Erythroblast (primary cell): Measurements from ENCODE around the gene SH3D19.

Experiments
- GATA1 ChIP-seq: IDR thresholded peaks from 2 replicates; pipeline ENCODE4 v1.6.1; 2011; ENCODE audit warnings: low read depth, mild to moderate bottlenecking, control low read depth, low read length, moderate library complexity
- POLR2A ChIP-seq: IDR thresholded peaks from 2 replicates; pipeline ENCODE4 v1.6.1; 2011; ENCODE audit warnings: mild to moderate bottlenecking, low read length

DNA sequence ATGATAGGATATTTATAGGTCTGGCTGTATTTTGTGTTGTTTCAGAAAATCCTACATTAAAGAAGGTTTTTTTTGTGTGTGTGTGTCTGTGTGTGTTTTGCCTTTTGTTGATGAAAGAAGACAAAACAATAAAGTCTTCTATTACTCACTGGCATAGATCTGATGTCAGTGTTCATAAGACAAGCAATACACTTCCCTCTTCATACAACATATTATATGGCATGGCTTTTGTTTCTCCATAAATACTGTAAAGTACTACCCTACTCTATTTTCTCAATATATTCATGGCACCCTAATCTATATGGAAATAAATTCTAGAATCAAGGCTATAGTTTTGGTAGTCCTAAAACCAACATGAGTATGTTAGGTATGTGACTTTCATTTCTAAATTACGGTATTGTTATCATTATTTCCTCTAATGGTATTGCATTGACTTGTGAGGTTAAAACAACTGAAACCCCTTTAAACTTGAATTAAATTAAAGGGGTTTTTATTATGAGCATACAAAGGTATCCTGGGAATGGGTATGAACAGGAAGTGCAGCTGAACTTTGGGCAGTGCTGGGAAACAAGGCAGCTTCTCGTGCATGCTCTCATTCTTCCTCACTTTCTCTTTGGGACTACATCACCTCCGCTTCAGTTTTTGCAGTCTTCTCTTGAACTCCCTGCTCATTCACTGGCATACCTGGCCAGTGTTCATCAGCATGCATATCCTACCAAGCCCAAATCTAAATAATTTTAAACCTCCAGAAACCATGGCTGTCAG is 119.0 kb downstream of the SH3D19 start:
- no peak for TF ChIP-seq POLR2A
- no peak for TF ChIP-seq GATA1
